Heart left ventricle (tissue), 13 donors: ENCODE results near the gene TMEM250.
"Not testable (repeated sequence)": the region's sequence is repeated elsewhere in the genome, so short reads cannot be mapped to it uniquely, and the experiment has no call there.

Experiments
- CTCF ChIP-seq, 12 donors: fragments of 200-600 bp; sonication (generic) in 4 of 12; IDR thresholded peaks; one replicate each; pipeline versions ENCODE4 v1.5.0 to v1.8.0; 2018 to 2022; ENCODE audit warnings: antibody characterized with exemption in 12 of 12, mild to moderate bottlenecking in 5 of 12
- POLR2A ChIP-seq, 2 donors: fragments of 450-650 bp; IDR thresholded peaks; one replicate each; pipeline ENCODE4 v1.6.1; 2017; ENCODE audit warnings: antibody characterized with exemption in 2 of 2, mild to moderate bottlenecking in 2 of 2, moderate library complexity in 2 of 2
- donor health status: ischemic (EF 13 %, LVEDD 7.1; RV severe dilation, severe dysfunction).
- donor health status: DM: no; HTN: yes; CAD: no.
- donor health status: DM: no; HTN: no; CAD: no.
- donor health status: ischemic (EF 25% LVEDD 6.9; RV normal size, moderate dysfunction).
- donor health status: ischemic (EF 25% LVEDD 5.7; RV mildly dilated, moderate dysfunction).
- donor health status: ischemic (EF 35%, LVEDD 5.7; RV mildly dilated, moderate dysfunction).
- donor health status: nonischemic (EF 11% LVEDD 7.7; RV severe dilation, severe dysfunction).
- donor health status: DM: yes; HTN: yes; CAD: no.
- donor health status: PGD.
- donor health status: ischemic (EF 29% LVEDD 5.4; RV normal size, mild dysfunction).
- donor health status: nonischemic (EF 23%, LVEDD 6.1; RV moderate dilation, normal function).

GRCh38 chr9:136150664-136151213, 32.1 kb upstream of the TMEM250 start:
- TF ChIP-seq CTCF, POLR2A (IDR thresholded peaks at IDR 0.05): not testable (repeated sequence)
